HepG2 (cell line): ENCODE data around the gene DUT. TPM values are rescaled to one million over a fixed set of nuclear protein-coding genes. Genes with fewer than 3 reads are reported as not detected.

Experiments used
- ATAC-seq: fragments of 200-7000 bp; cut with Tn5 transposase; 3 replicates; pipeline ENCODE4 v1.9.1; 2020; ENCODE audit warnings: mild to moderate bottlenecking, moderate library complexity
- BruUV-seq: library from RNA; stranded (reverse); fragments of 400-500 nt; replicated peaks from 2 replicates; lab custom pipeline; 2021; lab: Mats Ljungman, UMichigan
- CTCF ChIA-PET: fragments of 300-600 bp; formaldehyde crosslinking; extraction: SDS; loops from one replicate; lab custom pipeline; 2021; ENCODE audit warnings: low total read pairs, inconsistent platforms, low intra/inter-chr PET ratio; lab: Yijun Ruan, JAX
- POLR2A ChIA-PET: fragments of 350-600 bp; sonication (Branson Sonifier 250); formaldehyde crosslinking; loops from one replicate; lab custom pipeline; 2020; ENCODE audit warnings: antibody characterized with exemption, inconsistent platforms; lab: Yijun Ruan, JAX
- DNase-seq: peaks from one replicate; pipeline ENCODE4 v3.0.0-alpha.2; 2015; ENCODE audit warnings: low spot score
- FAIRE-seq: peaks from 3 replicates; lab custom pipeline; 2011; peaks lifted over from hg19 to GRCh38; lab: Jason Lieb, UNC
- H2AFZ ChIP-seq: one replicate; pipeline ENCODE4 v1.6.1; 2011; ENCODE audit warnings: low read length, inconsistent platforms
- H3K27ac ChIP-seq: fragments of 300-600 bp; 3 replicates; pipeline ENCODE4 v1.8.0; 2011; ENCODE audit warnings: mixed run types, mild to moderate bottlenecking, mixed read lengths, low read length, inconsistent platforms; ENCODE audit not compliant: insufficient read depth; ENCODE audit errors: extremely low read length
- H3K27me3 ChIP-seq, 2 experiments: fragments of 200-600 bp in 1 of 2; 2 replicates in 1 of 2; 3 replicates in 1 of 2; pipeline versions ENCODE4 v1.6.0 to v1.8.0; 2011; ENCODE audit warnings: low read length in 2 of 2, mild to moderate bottlenecking in 2 of 2, moderate library complexity in 2 of 2, inconsistent platforms in 1 of 2; ENCODE audit not compliant: insufficient read depth in 2 of 2, control insufficient read depth in 1 of 2
- H3K36me3 ChIP-seq, 2 experiments: fragments of 200-600 bp in 1 of 2; replicated peaks in 1 of 2; 2 replicates in 1 of 2; 3 replicates in 1 of 2; pipeline versions ENCODE4 v1.5.1 to v1.8.0; 2011; ENCODE audit warnings: low read length in 2 of 2, inconsistent platforms in 1 of 2; ENCODE audit not compliant: insufficient read depth in 2 of 2, control insufficient read depth in 1 of 2
- H3K4me1 ChIP-seq: 2 replicates; pipeline ENCODE4 v1.5.1; 2012; ENCODE audit warnings: low read length, inconsistent platforms; ENCODE audit not compliant: insufficient read depth
- H3K4me2 ChIP-seq: 2 replicates; pipeline ENCODE4 v1.6.0; 2011; ENCODE audit warnings: low read depth, low read length, inconsistent platforms
- H3K4me3 ChIP-seq, 3 experiments: fragments of 200-600 bp in 1 of 3; sonication (generic), shearing (Covaris generic) in 1 of 3; replicated peaks in 1 of 3; 2 replicates each; pipeline ENCODE4 v1.5.1; 2011 to 2016; ENCODE audit warnings: low read length in 3 of 3, inconsistent platforms in 2 of 3, low read depth in 2 of 3, mild to moderate bottlenecking in 2 of 3, control low read depth in 1 of 3, mixed read lengths in 1 of 3; ENCODE audit not compliant: insufficient read depth in 1 of 3
- H3K79me2 ChIP-seq: one replicate; pipeline ENCODE4 v1.6.1; 2011; ENCODE audit warnings: low read length, inconsistent platforms; ENCODE audit not compliant: insufficient read depth
- H3K9ac ChIP-seq: 2 replicates; pipeline ENCODE4 v1.6.0; 2011; ENCODE audit warnings: mild to moderate bottlenecking, low read depth, low read length, inconsistent platforms; ENCODE audit not compliant: insufficient read depth
- H3K9me3 ChIP-seq: 2 replicates; pipeline ENCODE4 v1.5.1; 2012; ENCODE audit warnings: mild to moderate bottlenecking, low read length
- H4K20me1 ChIP-seq: 2 replicates; pipeline ENCODE4 v1.6.0; 2011; ENCODE audit warnings: inconsistent platforms, mild to moderate bottlenecking, low read length, moderate library complexity; ENCODE audit not compliant: insufficient read depth
- ARNT2 ChIP-seq: sonication (generic); formaldehyde crosslinking; IDR thresholded peaks from 2 replicates; pipeline ENCODE4 v1.8.0; 2022; ENCODE audit warnings: mild to moderate bottlenecking, low read depth, missing genetic modification reagents, moderate library complexity
- ATF7 ChIP-seq, 2 experiments: fragments of 450-650 bp in 1 of 2; sonication (generic) in 1 of 2; formaldehyde crosslinking in 1 of 2; IDR thresholded peaks; 2 replicates each; pipeline versions ENCODE4 v1.4.0 to v1.6.1; 2016 to 2020; ENCODE audit warnings: antibody characterized with exemption in 1 of 2, mild to moderate bottlenecking in 1 of 2, missing genetic modification reagents in 1 of 2
- HDAC1 ChIP-seq: sonication (generic); formaldehyde crosslinking; IDR thresholded peaks from 2 replicates; pipeline ENCODE4 v1.5.1; 2020; ENCODE audit warnings: mild to moderate bottlenecking, missing genetic modification reagents
- MTF2 ChIP-seq: sonication (generic); formaldehyde crosslinking; IDR thresholded peaks from 2 replicates; pipeline ENCODE4 v1.5.0; 2020; ENCODE audit warnings: missing genetic modification reagents, borderline replicate concordance
- RAD21 ChIP-seq: fragments of 450-650 bp; formaldehyde crosslinking; IDR thresholded peaks from 2 replicates; pipeline ENCODE4 v1.5.0; 2020; ENCODE audit warnings: mild to moderate bottlenecking
- SRY ChIP-seq: sonication (generic); formaldehyde crosslinking; IDR thresholded peaks from 2 replicates; pipeline ENCODE4 v1.8.0; 2022; ENCODE audit warnings: mild to moderate bottlenecking, missing genetic modification reagents
- ZFAT ChIP-seq: sonication (generic); formaldehyde crosslinking; conservative IDR thresholded peaks from 2 replicates; pipeline ENCODE4 v1.8.1; 2023; ENCODE audit warnings: missing genetic modification reagents, inconsistent platforms
- ZFP36 ChIP-seq: fragments of 150-350 bp; IDR thresholded peaks from 2 replicates; pipeline ENCODE4 v1.6.1; 2018; ENCODE audit warnings: borderline replicate concordance, low read length, low read depth; ENCODE audit not compliant: partially characterized antibody
- ZNF354B ChIP-seq: sonication (generic); formaldehyde crosslinking; IDR thresholded peaks from 2 replicates; pipeline ENCODE4 v1.8.0; 2022; ENCODE audit warnings: mild to moderate bottlenecking, missing genetic modification reagents
- ZNF441 ChIP-seq: sonication (generic); formaldehyde crosslinking; IDR thresholded peaks from 2 replicates; pipeline ENCODE4 v1.7.0; 2021; ENCODE audit warnings: missing genetic modification reagents, borderline replicate concordance
- ZNF484 ChIP-seq: sonication (generic); formaldehyde crosslinking; IDR thresholded peaks from 2 replicates; pipeline ENCODE4 v1.5.1; 2020; ENCODE audit warnings: mild to moderate bottlenecking, low read depth, missing genetic modification reagents, borderline replicate concordance
- ZNF777 ChIP-seq: sonication (generic); formaldehyde crosslinking; IDR thresholded peaks from 2 replicates; pipeline ENCODE4 v1.4.0; 2020; ENCODE audit warnings: missing genetic modification reagents
- WGBS: methylation state at CpG from one replicate; pipeline ENCODE4 v1.1.6; 2017; ENCODE audit warnings: low lambda C conversion rate; 5-methylcytosine and 5-hydroxymethylcytosine counted together
- in situ Hi-C: cut with HindIII; loops from 2 replicates; pipeline ENCODE4 v1.10.0; 2017; ENCODE audit warnings: low pct_unique_long_range_greater_than_20kb; ENCODE audit not compliant: extremely low pct_ligation_motif_present
- intact Hi-C: fragments of 100-400 bp; cut with micrococcal nuclease; formaldehyde crosslinking; loops from one replicate; pipeline ENCODE4 v1.10.0; 2022; ENCODE audit not compliant: unreplicated experiment
- polyA plus RNA-seq, 8 experiments: library from polyadenylated mRNA; depleted of rRNA in 3 of 8; stranded (reverse) in 7 of 8; unstranded in 1 of 8; fragments of >200 nt; fragmentation: Illumina TruSeq in 4 of 8; extraction: Trizol in 4 of 8; gene quantifications; 2 replicates each; pipeline versions ENCODE4 v1.2.1 to v1.2.3, GENCODE V29; 2011 to 2016; ENCODE audit warnings: low read depth in 4 of 8, missing spikeins in 1 of 8, mixed read lengths in 1 of 8; ENCODE audit not compliant: insufficient read depth in 1 of 8
- total RNA-seq, 5 experiments: library from RNA; depleted of rRNA; stranded (reverse); fragments of >200 nt; fragmentation: Illumina TruSeq; extraction: Trizol; gene quantifications; 2 replicates each; pipeline ENCODE4 v1.2.3, GENCODE V29; 2016; ENCODE audit warnings: low read depth in 1 of 5
- TF ChIP-seq, protein P1 (sequence below): sonication (generic); formaldehyde crosslinking; IDR thresholded peaks from 2 replicates; pipeline ENCODE4 v1.4.0; 2020; ENCODE audit warnings: missing genetic modification reagents
- TF ChIP-seq, protein P2 (sequence below): sonication (generic); formaldehyde crosslinking; IDR thresholded peaks from 2 replicates; pipeline ENCODE4 v1.5.1; 2020; ENCODE audit warnings: missing genetic modification reagents, mild to moderate bottlenecking, borderline replicate concordance

DUT gene
- total and polyA plus RNA-seq, 2 of the 13 experiments (the other 11 are each of a cell fraction or from before 2014, with no cell fraction given): 36.7 to 131 TPM

DNA sequence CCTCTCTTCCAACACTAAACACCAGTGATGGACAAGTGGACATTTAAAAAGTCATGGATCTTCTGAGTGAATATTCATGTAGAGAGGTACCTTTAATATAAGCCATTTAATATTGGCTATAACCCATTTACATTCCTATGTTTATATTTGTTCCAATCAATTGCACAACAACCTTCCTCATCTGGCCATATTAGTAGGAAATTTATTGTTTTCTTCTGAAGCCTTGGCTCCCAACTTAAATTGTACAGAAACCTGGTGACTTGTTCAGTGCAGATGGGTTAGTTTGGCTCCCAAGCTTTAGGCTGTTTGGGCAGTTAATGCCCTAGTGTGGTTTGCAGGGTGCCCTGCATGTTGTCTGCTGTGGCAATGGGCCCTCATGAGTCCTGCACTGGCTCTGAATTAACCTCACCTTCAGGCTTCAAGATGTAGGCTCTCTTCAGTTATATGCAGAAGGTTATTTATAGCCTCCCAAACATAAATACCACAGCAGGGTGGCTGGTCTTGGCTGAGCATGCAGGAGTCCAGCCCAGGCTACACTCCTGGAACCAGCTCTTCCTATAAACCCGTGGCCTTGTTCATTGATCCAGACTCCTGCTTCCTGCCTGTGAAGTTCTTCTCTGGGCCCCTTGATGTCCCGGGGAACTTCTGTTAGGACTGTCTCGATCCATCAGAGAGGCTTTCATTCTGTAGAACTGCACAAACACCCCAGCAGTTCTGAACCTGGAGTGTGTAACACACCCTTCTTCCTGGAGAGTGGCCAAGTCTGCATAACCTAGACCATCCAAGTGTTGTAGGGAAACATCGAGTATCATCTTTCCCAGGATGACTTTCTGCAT lies 57.0 kb downstream of the DUT start (continued):
- TF ChIP-seq, protein P1, sequence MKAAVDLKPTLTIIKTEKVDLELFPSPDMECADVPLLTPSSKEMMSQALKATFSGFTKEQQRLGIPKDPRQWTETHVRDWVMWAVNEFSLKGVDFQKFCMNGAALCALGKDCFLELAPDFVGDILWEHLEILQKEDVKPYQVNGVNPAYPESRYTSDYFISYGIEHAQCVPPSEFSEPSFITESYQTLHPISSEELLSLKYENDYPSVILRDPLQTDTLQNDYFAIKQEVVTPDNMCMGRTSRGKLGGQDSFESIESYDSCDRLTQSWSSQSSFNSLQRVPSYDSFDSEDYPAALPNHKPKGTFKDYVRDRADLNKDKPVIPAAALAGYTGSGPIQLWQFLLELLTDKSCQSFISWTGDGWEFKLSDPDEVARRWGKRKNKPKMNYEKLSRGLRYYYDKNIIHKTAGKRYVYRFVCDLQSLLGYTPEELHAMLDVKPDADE: no peak
- TF ChIP-seq ZNF777 (CRISPR knock-in tag): no peak
- no peak for TF ChIP-seq ZFAT
- no peak for TF ChIP-seq RAD21 (CRISPR knock-in tag)
- TF ChIP-seq MTF2: no peak
- TF ChIP-seq, all 625 proteins: peak for 0

DNA sequence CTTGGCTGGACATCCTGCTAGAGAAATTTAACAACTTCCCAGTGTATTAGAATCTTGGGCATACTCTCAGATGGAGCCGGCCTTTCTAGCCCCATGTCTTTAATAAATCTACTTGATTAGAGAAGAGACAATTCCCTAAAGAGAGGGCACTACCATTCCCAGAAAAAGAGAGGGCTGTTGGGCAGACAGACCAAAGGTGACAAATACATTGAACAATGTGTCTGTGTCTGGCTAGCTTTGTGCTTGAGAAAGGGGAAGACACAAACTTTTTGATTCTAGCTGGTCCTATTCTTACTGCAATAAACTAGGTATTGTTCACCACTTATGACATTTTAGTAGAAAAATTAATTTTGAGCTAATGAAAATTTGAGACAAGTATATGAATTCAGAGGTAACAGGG lies 57.7 kb downstream of the DUT start:
- no peak for ATAC-seq
- H3K27ac ChIP-seq: no peak overlapping the region

More for the DNA sequence above, 57.7 kb downstream of the DUT start:
- Histone ChIP-seq H3K9ac (no peak overlapping the region), H2AFZ (no peak overlapping the region), H3K4me1 (no peaks in the 10 kb centered on the region), H3K79me2 (no peaks in the 10 kb centered on the region), H3K4me3 (no peak overlapping the region), H3K36me3 (no peaks in the 10 kb centered on the region), H4K20me1 (no peaks in the 10 kb centered on the region), H3K9me3 (no peaks in the 10 kb centered on the region), H3K27me3 (peaks cover 0 to 3% of the 10 kb centered on the region in 2 experiments; a peak in 1 of 5 replicates), H3K4me2 (no peak overlapping the region)
- POLR2A ChIA-PET: no interaction called here
- TF ChIP-seq ARNT2 (CRISPR knock-in tag): no peak
- no peak for TF ChIP-seq HDAC1 (CRISPR knock-in tag)
- TF ChIP-seq ZFP36: no peak
- TF ChIP-seq ZNF484 (CRISPR knock-in tag): no peak
- TF ChIP-seq ZNF441 (CRISPR knock-in tag): no peak
- TF ChIP-seq SRY (CRISPR knock-in tag): no peak
- no peak for TF ChIP-seq ATF7 (IDR thresholded peaks at IDR 0.05)
- no peak for TF ChIP-seq ATF7 (CRISPR knock-in tag; IDR thresholded peaks at IDR 0.05)
- no peak for TF ChIP-seq ZNF354B (CRISPR knock-in tag)
- TF ChIP-seq, protein P2, sequence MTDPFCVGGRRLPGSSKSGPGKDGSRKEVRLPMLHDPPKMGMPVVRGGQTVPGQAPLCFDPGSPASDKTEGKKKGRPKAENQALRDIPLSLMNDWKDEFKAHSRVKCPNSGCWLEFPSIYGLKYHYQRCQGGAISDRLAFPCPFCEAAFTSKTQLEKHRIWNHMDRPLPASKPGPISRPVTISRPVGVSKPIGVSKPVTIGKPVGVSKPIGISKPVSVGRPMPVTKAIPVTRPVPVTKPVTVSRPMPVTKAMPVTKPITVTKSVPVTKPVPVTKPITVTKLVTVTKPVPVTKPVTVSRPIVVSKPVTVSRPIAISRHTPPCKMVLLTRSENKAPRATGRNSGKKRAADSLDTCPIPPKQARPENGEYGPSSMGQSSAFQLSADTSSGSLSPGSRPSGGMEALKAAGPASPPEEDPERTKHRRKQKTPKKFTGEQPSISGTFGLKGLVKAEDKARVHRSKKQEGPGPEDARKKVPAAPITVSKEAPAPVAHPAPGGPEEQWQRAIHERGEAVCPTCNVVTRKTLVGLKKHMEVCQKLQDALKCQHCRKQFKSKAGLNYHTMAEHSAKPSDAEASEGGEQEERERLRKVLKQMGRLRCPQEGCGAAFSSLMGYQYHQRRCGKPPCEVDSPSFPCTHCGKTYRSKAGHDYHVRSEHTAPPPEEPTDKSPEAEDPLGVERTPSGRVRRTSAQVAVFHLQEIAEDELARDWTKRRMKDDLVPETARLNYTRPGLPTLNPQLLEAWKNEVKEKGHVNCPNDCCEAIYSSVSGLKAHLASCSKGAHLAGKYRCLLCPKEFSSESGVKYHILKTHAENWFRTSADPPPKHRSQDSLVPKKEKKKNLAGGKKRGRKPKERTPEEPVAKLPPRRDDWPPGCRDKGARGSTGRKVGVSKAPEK (CRISPR knock-in tag): no peak
- in situ Hi-C loops: no loop called here
- no TSS peak for BruUV-seq
- no peak for DNase-seq
- WGBS: 38% methylated on average over 1 of the region's 1 CpG
- intact Hi-C loops: no loop called here
- CTCF ChIA-PET: no interaction called here
- FAIRE-seq: no peak
